A549 (cell line): ENCODE data around the gene SLC3A2. TPM values are rescaled to one million over a fixed set of nuclear protein-coding genes. Genes with fewer than 3 reads are reported as not detected.
"Not testable (repeated sequence)": the region's sequence is repeated elsewhere in the genome, so short reads cannot be mapped to it uniquely, and the experiment has no call there.

Source experiments
- ATAC-seq, 2 experiments: fragments of 200-7000 bp in 1 of 2; fragments of >200 bp in 1 of 2; cut with Nextera tagmentation in 1 of 2; cut with Tn5 transposase in 1 of 2; 3 replicates each; pipeline versions ENCODE4 v1.8.0 to v1.9.1; 2018 to 2020; ENCODE audit warnings: mild to moderate bottlenecking in 1 of 2, moderate library complexity in 1 of 2
- CTCF ChIA-PET: fragments of 300-600 bp; sonication (Branson Sonifier 250); formaldehyde crosslinking; extraction: SDS; loops from one replicate; lab custom pipeline; 2021; ENCODE audit warnings: antibody characterized with exemption, inconsistent platforms; lab: Yijun Ruan, JAX
- POLR2A ChIA-PET: fragments of 350-600 bp; formaldehyde crosslinking; extraction: SDS; loops from one replicate; lab custom pipeline; 2021; ENCODE audit warnings: antibody characterized with exemption, inconsistent platforms; lab: Yijun Ruan, JAX
- DNase-seq, 2 experiments: peaks; one replicate each; pipeline versions ENCODE4 v3.0.0 to v3.0.0-alpha.2; 2011 to 2016; ENCODE audit warnings: low read depth in 1 of 2, low spot score in 1 of 2
- FAIRE-seq: peaks from 2 replicates; lab custom pipeline; 2011; peaks lifted over from hg19 to GRCh38; lab: Jason Lieb, UNC
- H3K27ac ChIP-seq, 2 experiments: fragments of >200 bp; sonication (Bioruptor Twin); formaldehyde crosslinking; 3 replicates each; pipeline ENCODE4 v1.5.1; 2016 to 2017
- H3K4me1 ChIP-seq: fragments of >200 bp; sonication (Bioruptor Twin); formaldehyde crosslinking; 3 replicates; pipeline ENCODE4 v1.6.1; 2016
- H3K4me2 ChIP-seq: fragments of >200 bp; sonication (Bioruptor Twin); formaldehyde crosslinking; 3 replicates; pipeline ENCODE4 v1.6.1; 2016
- H3K4me3 ChIP-seq: fragments of >200 bp; sonication (Bioruptor Twin); formaldehyde crosslinking; 3 replicates; pipeline ENCODE4 v1.5.1; 2016
- H3K9me3 ChIP-seq: fragments of >200 bp; sonication (Bioruptor Twin); formaldehyde crosslinking; 3 replicates; pipeline ENCODE4 v1.6.1; 2016
- CBX8 ChIP-seq: fragments of 200-600 bp; sonication (generic); IDR thresholded peaks from 2 replicates; pipeline ENCODE4 v1.6.1; 2016
- FOSL2 ChIP-seq, 2 experiments: fragments of 450-650 bp in 1 of 2; fragments of >200 bp in 1 of 2; sonication (Bioruptor Twin) in 1 of 2; formaldehyde crosslinking; IDR thresholded peaks; 2 replicates each; pipeline versions ENCODE4 v1.5.0 to v1.6.1; 2016 to 2020; ENCODE audit warnings: mild to moderate bottlenecking in 1 of 2, moderate library complexity in 1 of 2
- HDAC2 ChIP-seq: fragments of 200-600 bp; sonication (generic); IDR thresholded peaks from 2 replicates; pipeline ENCODE4 v1.6.1; 2016
- HOXB5 ChIP-seq: fragments of 250-450 bp; sonication (Bioruptor Pico); IDR thresholded peaks from 2 replicates; pipeline ENCODE4 v1.5.0; 2020; ENCODE audit warnings: mild to moderate bottlenecking, moderate library complexity
- MAZ ChIP-seq: fragments of 150-350 bp; IDR thresholded peaks from 2 replicates; pipeline ENCODE4 v1.6.1; 2014; ENCODE audit warnings: antibody characterized with exemption, low read depth, low read length, borderline replicate concordance
- NFE2L2 ChIP-seq: fragments of 150-350 bp; conservative IDR thresholded peaks from 2 replicates; pipeline ENCODE4 v1.6.1; 2014; ENCODE audit warnings: low read length
- POLR2A ChIP-seq: IDR thresholded peaks from 2 replicates; pipeline ENCODE4 v1.6.1; 2012; ENCODE audit warnings: mild to moderate bottlenecking, low read length
- POLR2AphosphoS2 ChIP-seq: conservative IDR thresholded peaks from 2 replicates; pipeline ENCODE4 v1.6.1; 2012; ENCODE audit warnings: low read length, improper control_type of control experiment, inconsistent platforms
- RNF2 ChIP-seq: fragments of 200-600 bp; sonication (generic); IDR thresholded peaks from 2 replicates; pipeline ENCODE4 v1.6.1; 2016; ENCODE audit warnings: low read depth, mild to moderate bottlenecking, antibody characterized with exemption, moderate library complexity, borderline replicate concordance
- WGBS: methylation state at CpG from one replicate; pipeline ENCODE4 v1.1.6; 2017; ENCODE audit errors: missing lambda C conversion rate; 5-methylcytosine and 5-hydroxymethylcytosine counted together
- polyA plus RNA-seq, 4 experiments: library from polyadenylated mRNA; depleted of rRNA in 3 of 4; stranded (reverse); fragments of >200 nt; fragmentation: RNase III in 1 of 4; extraction: RNeasy Plus Mini Kit Qiagen cat#74134 plus additional on column Dnase treatment in 1 of 4; gene quantifications; 2 replicates in 3 of 4; 3 replicates in 1 of 4; pipeline ENCODE4 v1.2.3, GENCODE V29; 2011 to 2017
- small RNA-seq, 6 experiments: library from RNA; depleted of rRNA; stranded (forward); fragments of <200 nt; gene quantifications; one replicate each; pipeline ENCODE3, GENCODE V24; 2012
- TF ChIP-seq, protein P1 (sequence below): fragments of >200 bp; sonication (Bioruptor Twin); formaldehyde crosslinking; IDR thresholded peaks from 3 replicates; pipeline ENCODE4 v1.5.1; 2016

The SLC3A2 gene
- polyA plus RNA-seq, 2 of the 4 experiments (the other 2 are of a cell fraction), result 1,007 to 1,064 TPM

DNA sequence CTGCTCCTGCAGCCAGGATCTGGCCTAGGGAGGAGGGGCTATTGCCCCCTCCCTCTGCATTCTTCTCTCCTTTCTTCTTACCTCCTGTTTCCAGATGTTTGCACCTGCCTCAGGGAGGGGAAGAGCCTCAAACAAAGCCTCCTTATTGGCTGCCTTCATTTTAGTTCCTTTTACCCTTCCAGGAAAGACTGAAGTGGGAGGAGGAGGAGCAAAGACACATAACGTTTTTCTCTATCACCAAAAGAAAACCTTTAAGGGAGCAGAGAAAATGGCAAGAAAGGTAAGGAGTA lies 53.7 kb downstream of the SLC3A2 start:
- CTCF ChIA-PET, result interaction anchor here (1.1 kb wide), 1 partner anchor 28 kb away, joined by 4 read pairs; no protein-coding TSS in a partner anchor
- ATAC-seq (no peak), DNase-seq (no peak), FAIRE-seq (no peak)
- POLR2A ChIA-PET, result no interaction called here
- Histone ChIP-seq H3K4me1 (peaks cover 9% of the 10 kb centered on the region; the same call in 1 of the 3 replicates), H3K4me2 (no peak overlapping the region), H3K27ac (no peak overlapping the region), H3K4me3 (no peak overlapping the region), H3K9me3 (no peaks in the 10 kb centered on the region)
- no peak for TF ChIP-seq CBX8
- no peak for TF ChIP-seq RNF2
- TF ChIP-seq FOSL2 (IDR thresholded peaks at IDR 0.05), result no peak
- no peak for TF ChIP-seq FOSL2 (CRISPR knock-in tag; IDR thresholded peaks at IDR 0.05)
- no peak for TF ChIP-seq POLR2A
- no peak for TF ChIP-seq HOXB5 (CRISPR knock-in tag)
- no peak for TF ChIP-seq POLR2AphosphoS2
- TF ChIP-seq MAZ, result no peak
- TF ChIP-seq, protein P1, sequence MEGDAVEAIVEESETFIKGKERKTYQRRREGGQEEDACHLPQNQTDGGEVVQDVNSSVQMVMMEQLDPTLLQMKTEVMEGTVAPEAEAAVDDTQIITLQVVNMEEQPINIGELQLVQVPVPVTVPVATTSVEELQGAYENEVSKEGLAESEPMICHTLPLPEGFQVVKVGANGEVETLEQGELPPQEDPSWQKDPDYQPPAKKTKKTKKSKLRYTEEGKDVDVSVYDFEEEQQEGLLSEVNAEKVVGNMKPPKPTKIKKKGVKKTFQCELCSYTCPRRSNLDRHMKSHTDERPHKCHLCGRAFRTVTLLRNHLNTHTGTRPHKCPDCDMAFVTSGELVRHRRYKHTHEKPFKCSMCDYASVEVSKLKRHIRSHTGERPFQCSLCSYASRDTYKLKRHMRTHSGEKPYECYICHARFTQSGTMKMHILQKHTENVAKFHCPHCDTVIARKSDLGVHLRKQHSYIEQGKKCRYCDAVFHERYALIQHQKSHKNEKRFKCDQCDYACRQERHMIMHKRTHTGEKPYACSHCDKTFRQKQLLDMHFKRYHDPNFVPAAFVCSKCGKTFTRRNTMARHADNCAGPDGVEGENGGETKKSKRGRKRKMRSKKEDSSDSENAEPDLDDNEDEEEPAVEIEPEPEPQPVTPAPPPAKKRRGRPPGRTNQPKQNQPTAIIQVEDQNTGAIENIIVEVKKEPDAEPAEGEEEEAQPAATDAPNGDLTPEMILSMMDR, result no peak
- no peak for TF ChIP-seq HDAC2
- TF ChIP-seq NFE2L2, result no peak
- WGBS, result 3% methylated on average over 1 of the region's 1 CpG

DNA sequence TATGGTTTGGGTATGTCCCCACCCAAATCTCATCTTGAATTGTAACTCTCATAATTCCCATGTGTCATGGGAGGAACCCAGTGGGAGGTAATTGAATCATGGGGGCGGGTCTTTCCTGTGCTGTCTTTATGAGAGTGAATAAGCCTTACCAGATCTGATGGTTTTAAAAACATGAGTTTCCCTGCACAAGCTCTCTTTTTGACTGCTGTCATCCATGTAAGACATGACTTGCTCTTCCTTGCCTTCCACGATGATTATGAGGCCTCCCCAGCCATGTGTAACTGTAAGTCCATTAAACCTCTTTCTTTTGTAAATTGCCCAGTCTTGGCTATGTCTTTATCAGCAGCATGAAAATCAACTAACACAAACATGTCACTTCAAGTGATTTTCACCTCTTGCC lies 56.8 kb downstream of the SLC3A2 start:
- POLR2A ChIA-PET, H3K4me2 ChIP-seq, ATAC-seq, H3K4me3 ChIP-seq, H3K9me3 ChIP-seq, DNase-seq, H3K4me1 ChIP-seq, H3K27ac ChIP-seq, FAIRE-seq: not testable (repeated sequence)
- CTCF ChIA-PET, result interaction anchor here (1.7 to 3.2 kb wide), 3 partner anchors 10 to 86 kb away, joined by 4 to 10 read pairs (median 6); no protein-coding TSS in a partner anchor
- 19% methylated on average over 2 of the region's 2 CpGs for WGBS

Small RNA genes within 50 kb of the gene (small RNA-seq; reads per million reads assigned to genes)
- gene RF00099 (0 reads per million in 6 experiments), gene RN7SL259P (0 reads per million in 6 experiments), gene SNORD22 (0 reads per million in 6 experiments), gene SNORD26 (0 reads per million in 6 experiments), gene SNORD27 (0 reads per million in 6 experiments), gene SNORD28 (0 reads per million in 6 experiments), gene SNORD30 (8.7 to 284 (median 38.1) reads per million in 6 experiments)

Other genes starting within 250 kb of the SLC3A2 start
- gene GANAB, start 234.3 kb upstream of the SLC3A2 start, polyA plus RNA-seq (2011; rRNA removed), result 215 and 308 TPM in 2 replicates
- gene GANAB, start 234.3 kb upstream of the SLC3A2 start, polyA plus RNA-seq (2017; fragmentation: RNase III; extraction: RNeasy Plus Mini Kit Qiagen cat#74134 plus additional on column Dnase treatment), result 206 to 220 TPM (median 214 TPM) in 3 replicates
- gene INTS5, start 227.6 kb upstream of the SLC3A2 start, polyA plus RNA-seq (2011; rRNA removed), result 9.7 and 12.3 TPM in 2 replicates
- gene INTS5, start 227.6 kb upstream of the SLC3A2 start, polyA plus RNA-seq (2017; fragmentation: RNase III; extraction: RNeasy Plus Mini Kit Qiagen cat#74134 plus additional on column Dnase treatment), result 11.2 to 11.8 TPM (median 11.3 TPM) in 3 replicates
- gene C11orf98, start 215.7 kb upstream of the SLC3A2 start, polyA plus RNA-seq (2011; rRNA removed), result 89.1 and 91.7 TPM in 2 replicates
- 128 to 161 TPM (median 140 TPM) in 3 replicates for gene C11orf98, start 215.7 kb upstream of the SLC3A2 start, polyA plus RNA-seq (2017; fragmentation: RNase III; extraction: RNeasy Plus Mini Kit Qiagen cat#74134 plus additional on column Dnase treatment)
- 5.4 and 5.7 TPM in 2 replicates for gene CSKMT, start 215.6 kb upstream of the SLC3A2 start, polyA plus RNA-seq (2011; rRNA removed)
- 12.9 to 18.2 TPM (median 14.3 TPM) in 3 replicates for gene CSKMT, start 215.6 kb upstream of the SLC3A2 start, polyA plus RNA-seq (2017; fragmentation: RNase III; extraction: RNeasy Plus Mini Kit Qiagen cat#74134 plus additional on column Dnase treatment)
- 13.9 and 20.2 TPM in 2 replicates for gene UQCC3, start 209.2 kb upstream of the SLC3A2 start, polyA plus RNA-seq (2011; rRNA removed)
- gene UQCC3, start 209.2 kb upstream of the SLC3A2 start, polyA plus RNA-seq (2017; fragmentation: RNase III; extraction: RNeasy Plus Mini Kit Qiagen cat#74134 plus additional on column Dnase treatment), result 27.8 to 31.1 TPM (median 28.7 TPM) in 3 replicates
- 4.1 and 5.3 TPM in 2 replicates for gene LBHD1, start 208.6 kb upstream of the SLC3A2 start, polyA plus RNA-seq (2011; rRNA removed)
- 4.9 to 8.3 TPM (median 6.8 TPM) in 3 replicates for gene LBHD1, start 208.6 kb upstream of the SLC3A2 start, polyA plus RNA-seq (2017; fragmentation: RNase III; extraction: RNeasy Plus Mini Kit Qiagen cat#74134 plus additional on column Dnase treatment)
- gene UBXN1, start 201.8 kb upstream of the SLC3A2 start, polyA plus RNA-seq (2011; rRNA removed), result 56.8 and 120 TPM in 2 replicates
- gene UBXN1, start 201.8 kb upstream of the SLC3A2 start, polyA plus RNA-seq (2017; fragmentation: RNase III; extraction: RNeasy Plus Mini Kit Qiagen cat#74134 plus additional on column Dnase treatment), result 110 to 117 TPM (median 117 TPM) in 3 replicates
- 0.03 and 0.04 TPM in 2 replicates for gene LRRN4CL, start 191.4 kb upstream of the SLC3A2 start, polyA plus RNA-seq (2011; rRNA removed)
- gene LRRN4CL, start 191.4 kb upstream of the SLC3A2 start, polyA plus RNA-seq (2017; fragmentation: RNase III; extraction: RNeasy Plus Mini Kit Qiagen cat#74134 plus additional on column Dnase treatment), result 0.03 to 0.08 TPM (median 0.08 TPM) in 3 replicates
- 63.9 and 101 TPM in 2 replicates for gene BSCL2, start 173.5 kb upstream of the SLC3A2 start, polyA plus RNA-seq (2011; rRNA removed)
- 63.0 to 72.4 TPM (median 64.5 TPM) in 3 replicates for gene BSCL2, start 173.5 kb upstream of the SLC3A2 start, polyA plus RNA-seq (2017; fragmentation: RNase III; extraction: RNeasy Plus Mini Kit Qiagen cat#74134 plus additional on column Dnase treatment)
- not detected in 2 replicates for gene GNG3, start 173.2 kb upstream of the SLC3A2 start, polyA plus RNA-seq (2011; rRNA removed)
- 0.15 TPM in 1 of 3 replicates, not detected in the others for gene GNG3, start 173.2 kb upstream of the SLC3A2 start, polyA plus RNA-seq (2017; fragmentation: RNase III; extraction: RNeasy Plus Mini Kit Qiagen cat#74134 plus additional on column Dnase treatment)
- gene HNRNPUL2, start 153.4 kb upstream of the SLC3A2 start, polyA plus RNA-seq (2011; rRNA removed), result 31.4 and 31.6 TPM in 2 replicates
- 71.3 to 79.5 TPM (median 74.4 TPM) in 3 replicates for gene HNRNPUL2, start 153.4 kb upstream of the SLC3A2 start, polyA plus RNA-seq (2017; fragmentation: RNase III; extraction: RNeasy Plus Mini Kit Qiagen cat#74134 plus additional on column Dnase treatment)
- 42.6 and 44.0 TPM in 2 replicates for gene TTC9C, start 152.4 kb upstream of the SLC3A2 start, polyA plus RNA-seq (2011; rRNA removed)
- 32.6 to 34.1 TPM (median 33.5 TPM) in 3 replicates for gene TTC9C, start 152.4 kb upstream of the SLC3A2 start, polyA plus RNA-seq (2017; fragmentation: RNase III; extraction: RNeasy Plus Mini Kit Qiagen cat#74134 plus additional on column Dnase treatment)
- 3.0 and 3.1 TPM in 2 replicates for gene ZBTB3, start 126.7 kb upstream of the SLC3A2 start, polyA plus RNA-seq (2011; rRNA removed)
- gene ZBTB3, start 126.7 kb upstream of the SLC3A2 start, polyA plus RNA-seq (2017; fragmentation: RNase III; extraction: RNeasy Plus Mini Kit Qiagen cat#74134 plus additional on column Dnase treatment), result 1.4 to 2.2 TPM (median 2.0 TPM) in 3 replicates
- 308 and 324 TPM in 2 replicates for gene POLR2G, start 119.3 kb upstream of the SLC3A2 start, polyA plus RNA-seq (2011; rRNA removed)
- 186 to 199 TPM (median 188 TPM) in 3 replicates for gene POLR2G, start 119.3 kb upstream of the SLC3A2 start, polyA plus RNA-seq (2017; fragmentation: RNase III; extraction: RNeasy Plus Mini Kit Qiagen cat#74134 plus additional on column Dnase treatment)
- gene TAF6L, start 109.5 kb upstream of the SLC3A2 start, polyA plus RNA-seq (2011; rRNA removed), result 14.0 and 17.5 TPM in 2 replicates
- gene TAF6L, start 109.5 kb upstream of the SLC3A2 start, polyA plus RNA-seq (2017; fragmentation: RNase III; extraction: RNeasy Plus Mini Kit Qiagen cat#74134 plus additional on column Dnase treatment), result 20.8 to 23.5 TPM (median 22.7 TPM) in 3 replicates
- gene TMEM179B, start 93.5 kb upstream of the SLC3A2 start, polyA plus RNA-seq (2011; rRNA removed), result 64.7 and 105 TPM in 2 replicates
- 57.6 to 64.4 TPM (median 62.8 TPM) in 3 replicates for gene TMEM179B, start 93.5 kb upstream of the SLC3A2 start, polyA plus RNA-seq (2017; fragmentation: RNase III; extraction: RNeasy Plus Mini Kit Qiagen cat#74134 plus additional on column Dnase treatment)
- 20.6 and 26.5 TPM in 2 replicates for gene TMEM223, start 88.9 kb upstream of the SLC3A2 start, polyA plus RNA-seq (2011; rRNA removed)
- 20.1 to 24.3 TPM (median 23.5 TPM) in 3 replicates for gene TMEM223, start 88.9 kb upstream of the SLC3A2 start, polyA plus RNA-seq (2017; fragmentation: RNase III; extraction: RNeasy Plus Mini Kit Qiagen cat#74134 plus additional on column Dnase treatment)
- gene NXF1, start 75.5 kb upstream of the SLC3A2 start, polyA plus RNA-seq (2011; rRNA removed), result 35.5 and 50.7 TPM in 2 replicates
- gene NXF1, start 75.5 kb upstream of the SLC3A2 start, polyA plus RNA-seq (2017; fragmentation: RNase III; extraction: RNeasy Plus Mini Kit Qiagen cat#74134 plus additional on column Dnase treatment), result 46.6 to 47.7 TPM (median 46.9 TPM) in 3 replicates
- 30.3 and 32.3 TPM in 2 replicates for gene STX5, start 48.8 kb upstream of the SLC3A2 start, polyA plus RNA-seq (2011; rRNA removed)
- gene STX5, start 48.8 kb upstream of the SLC3A2 start, polyA plus RNA-seq (2017; fragmentation: RNase III; extraction: RNeasy Plus Mini Kit Qiagen cat#74134 plus additional on column Dnase treatment), result 16.8 to 21.0 TPM (median 19.5 TPM) in 3 replicates
- not detected in 2 replicates for gene TEX54, start 48.1 kb upstream of the SLC3A2 start, polyA plus RNA-seq (2011; rRNA removed)
- gene TEX54, start 48.1 kb upstream of the SLC3A2 start, polyA plus RNA-seq (2017; fragmentation: RNase III; extraction: RNeasy Plus Mini Kit Qiagen cat#74134 plus additional on column Dnase treatment), result not detected in 3 replicates
- 47.6 and 52.9 TPM in 2 replicates for gene WDR74, start 41.3 kb upstream of the SLC3A2 start, polyA plus RNA-seq (2011; rRNA removed)
- 88.9 to 100 TPM (median 90.6 TPM) in 3 replicates for gene WDR74, start 41.3 kb upstream of the SLC3A2 start, polyA plus RNA-seq (2017; fragmentation: RNase III; extraction: RNeasy Plus Mini Kit Qiagen cat#74134 plus additional on column Dnase treatment)
- not detected in 2 replicates for gene CHRM1, start 40.5 kb downstream of the SLC3A2 start, polyA plus RNA-seq (2011; rRNA removed)
- not detected in 3 replicates for gene CHRM1, start 40.5 kb downstream of the SLC3A2 start, polyA plus RNA-seq (2017; fragmentation: RNase III; extraction: RNeasy Plus Mini Kit Qiagen cat#74134 plus additional on column Dnase treatment)
- not detected in 2 replicates for gene SLC22A6, start 104.1 kb downstream of the SLC3A2 start, polyA plus RNA-seq (2011; rRNA removed)
- gene SLC22A6, start 104.1 kb downstream of the SLC3A2 start, polyA plus RNA-seq (2017; fragmentation: RNase III; extraction: RNeasy Plus Mini Kit Qiagen cat#74134 plus additional on column Dnase treatment), result not detected in 3 replicates
- not detected in 2 replicates for gene SLC22A8, start 134.9 kb downstream of the SLC3A2 start, polyA plus RNA-seq (2011; rRNA removed)
- gene SLC22A8, start 134.9 kb downstream of the SLC3A2 start, polyA plus RNA-seq (2017; fragmentation: RNase III; extraction: RNeasy Plus Mini Kit Qiagen cat#74134 plus additional on column Dnase treatment), result not detected in 3 replicates